ENCODE measurements around the gene TMEM130.

TMEM130 gene

DNA sequence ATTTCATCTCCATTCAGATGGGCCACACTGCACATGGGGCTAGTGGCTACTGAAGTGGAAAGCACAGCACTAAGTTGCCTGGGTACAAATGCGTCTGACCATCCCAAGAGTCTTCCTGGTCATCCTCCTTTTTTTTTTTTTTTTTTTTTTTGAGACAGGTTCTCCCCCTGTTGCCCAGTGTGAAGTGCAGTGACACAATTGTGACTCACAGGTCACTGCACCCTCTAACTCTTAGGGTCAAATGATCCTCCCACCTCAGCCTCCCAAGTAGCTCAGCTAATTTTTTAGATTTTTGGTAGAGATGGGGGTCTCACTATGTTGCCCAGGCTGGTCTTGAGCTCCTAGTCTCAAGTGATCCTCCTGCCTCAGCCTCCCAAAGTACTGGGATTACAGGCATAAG lies 5.1 kb upstream of the TMEM130 start:
- TF ChIP-seq, protein P1, sequence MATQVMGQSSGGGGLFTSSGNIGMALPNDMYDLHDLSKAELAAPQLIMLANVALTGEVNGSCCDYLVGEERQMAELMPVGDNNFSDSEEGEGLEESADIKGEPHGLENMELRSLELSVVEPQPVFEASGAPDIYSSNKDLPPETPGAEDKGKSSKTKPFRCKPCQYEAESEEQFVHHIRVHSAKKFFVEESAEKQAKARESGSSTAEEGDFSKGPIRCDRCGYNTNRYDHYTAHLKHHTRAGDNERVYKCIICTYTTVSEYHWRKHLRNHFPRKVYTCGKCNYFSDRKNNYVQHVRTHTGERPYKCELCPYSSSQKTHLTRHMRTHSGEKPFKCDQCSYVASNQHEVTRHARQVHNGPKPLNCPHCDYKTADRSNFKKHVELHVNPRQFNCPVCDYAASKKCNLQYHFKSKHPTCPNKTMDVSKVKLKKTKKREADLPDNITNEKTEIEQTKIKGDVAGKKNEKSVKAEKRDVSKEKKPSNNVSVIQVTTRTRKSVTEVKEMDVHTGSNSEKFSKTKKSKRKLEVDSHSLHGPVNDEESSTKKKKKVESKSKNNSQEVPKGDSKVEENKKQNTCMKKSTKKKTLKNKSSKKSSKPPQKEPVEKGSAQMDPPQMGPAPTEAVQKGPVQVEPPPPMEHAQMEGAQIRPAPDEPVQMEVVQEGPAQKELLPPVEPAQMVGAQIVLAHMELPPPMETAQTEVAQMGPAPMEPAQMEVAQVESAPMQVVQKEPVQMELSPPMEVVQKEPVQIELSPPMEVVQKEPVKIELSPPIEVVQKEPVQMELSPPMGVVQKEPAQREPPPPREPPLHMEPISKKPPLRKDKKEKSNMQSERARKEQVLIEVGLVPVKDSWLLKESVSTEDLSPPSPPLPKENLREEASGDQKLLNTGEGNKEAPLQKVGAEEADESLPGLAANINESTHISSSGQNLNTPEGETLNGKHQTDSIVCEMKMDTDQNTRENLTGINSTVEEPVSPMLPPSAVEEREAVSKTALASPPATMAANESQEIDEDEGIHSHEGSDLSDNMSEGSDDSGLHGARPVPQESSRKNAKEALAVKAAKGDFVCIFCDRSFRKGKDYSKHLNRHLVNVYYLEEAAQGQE (IDR thresholded peaks at IDR 0.05; ENCODE audit: insufficient read depth in 1 of 2, low read depth in 2 of 2, low read length in 2 of 2) = no peak
- TF ChIP-seq FOXP2 (optimal IDR thresholded peaks at IDR 0.05; ENCODE audit: borderline replicate concordance, extremely low read depth, extremely low read length, insufficient read depth) (no peak), POLR2AphosphoS5 (IDR thresholded peaks at IDR 0.05; ENCODE audit: low read depth, low read length) (no peak), SIN3A (IDR thresholded peaks at IDR 0.05; ENCODE audit: borderline replicate concordance, insufficient read depth, low read length) (no peak), TAF1 (IDR thresholded peaks at IDR 0.05; ENCODE audit: borderline replicate concordance, insufficient read depth, low read length) (no peak)

DNA sequence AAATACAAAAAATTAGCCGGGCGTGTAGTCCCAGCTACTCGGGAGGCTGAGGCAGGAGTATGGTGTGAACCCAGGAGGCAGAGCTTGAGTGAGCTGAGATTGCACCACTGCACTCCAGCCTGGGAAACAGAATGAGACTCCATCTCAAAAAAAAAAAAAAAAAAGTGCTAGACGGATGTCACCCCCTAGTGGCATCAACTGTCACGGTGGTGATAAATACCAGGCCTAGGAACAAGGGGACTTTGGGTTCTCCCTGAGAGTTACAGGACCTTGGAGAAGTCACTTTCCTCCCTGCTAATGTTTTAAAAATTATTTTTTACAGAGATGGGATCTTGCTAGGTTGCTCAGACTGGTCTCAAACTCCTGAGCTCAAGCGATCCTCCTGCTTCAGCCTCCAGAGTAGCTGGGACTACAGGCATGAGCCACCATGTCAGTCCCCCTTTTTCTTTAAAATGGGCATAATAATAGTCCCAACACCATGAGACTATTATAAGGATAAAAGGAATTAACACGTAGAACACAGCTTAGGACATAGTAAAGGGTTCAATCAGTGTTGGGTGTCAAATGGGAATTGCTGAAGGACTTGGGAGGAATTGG lies 2.6 kb upstream of the TMEM130 start:
- TF ChIP-seq, protein P1 (IDR thresholded peaks at IDR 0.05; ENCODE audit: insufficient read depth in 1 of 2, low read depth in 2 of 2, low read length in 2 of 2) = no peak
- TF ChIP-seq SIN3A (IDR thresholded peaks at IDR 0.05; ENCODE audit: borderline replicate concordance, insufficient read depth, low read length) (no peak), FOXP2 (optimal IDR thresholded peaks at IDR 0.05; ENCODE audit: borderline replicate concordance, extremely low read depth, extremely low read length, insufficient read depth) (no peak), TAF1 (IDR thresholded peaks at IDR 0.05; ENCODE audit: borderline replicate concordance, insufficient read depth, low read length) (no peak), POLR2AphosphoS5 (IDR thresholded peaks at IDR 0.05; ENCODE audit: low read depth, low read length) (no peak)

DNA sequence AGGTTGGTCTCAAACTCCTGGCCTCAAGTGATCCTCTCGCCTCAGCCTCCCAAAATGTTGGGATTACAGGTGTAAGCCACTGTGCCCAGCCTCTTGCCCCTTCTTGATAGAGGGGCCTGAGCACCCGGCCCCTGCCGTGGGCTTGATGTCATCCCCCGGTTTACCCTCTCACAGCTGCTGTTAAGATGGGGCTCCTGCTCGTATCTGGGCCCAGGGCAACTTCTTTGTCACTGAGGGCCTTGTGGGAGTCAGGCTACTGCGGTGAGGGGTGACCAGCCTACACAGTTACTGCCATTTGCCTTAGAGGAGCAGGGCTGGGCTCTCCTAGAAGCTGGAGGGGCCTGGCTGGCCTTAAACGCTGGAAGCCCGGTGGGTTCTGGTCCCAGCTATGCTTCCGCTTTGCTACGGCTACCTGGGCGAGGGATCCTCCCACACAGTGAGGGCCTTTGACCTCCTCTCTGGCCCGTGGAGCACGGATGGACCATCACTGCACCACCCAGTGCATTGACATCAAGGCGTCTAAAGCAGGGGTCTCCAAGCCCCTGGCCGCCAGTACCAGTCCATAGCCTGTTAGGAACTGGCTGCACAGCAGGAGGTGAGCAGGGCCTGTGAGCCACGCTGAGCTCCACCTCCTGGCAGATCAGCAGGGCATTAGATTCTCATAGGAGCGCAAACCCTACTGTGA lies 1.1 kb upstream of the TMEM130 start:
- no peak for TF ChIP-seq FOXP2 (optimal IDR thresholded peaks at IDR 0.05; ENCODE audit: borderline replicate concordance, extremely low read depth, extremely low read length, insufficient read depth)
- TF ChIP-seq, protein P1 (IDR thresholded peaks at IDR 0.05; ENCODE audit: insufficient read depth in 1 of 2, low read depth in 2 of 2, low read length in 2 of 2) = no peak
- TF ChIP-seq POLR2AphosphoS5 (IDR thresholded peaks at IDR 0.05; ENCODE audit: low read depth, low read length) = no peak
- TF ChIP-seq SIN3A (IDR thresholded peaks at IDR 0.05; ENCODE audit: borderline replicate concordance, insufficient read depth, low read length) = no peak
- no peak for TF ChIP-seq TAF1 (IDR thresholded peaks at IDR 0.05; ENCODE audit: borderline replicate concordance, insufficient read depth, low read length)

DNA sequence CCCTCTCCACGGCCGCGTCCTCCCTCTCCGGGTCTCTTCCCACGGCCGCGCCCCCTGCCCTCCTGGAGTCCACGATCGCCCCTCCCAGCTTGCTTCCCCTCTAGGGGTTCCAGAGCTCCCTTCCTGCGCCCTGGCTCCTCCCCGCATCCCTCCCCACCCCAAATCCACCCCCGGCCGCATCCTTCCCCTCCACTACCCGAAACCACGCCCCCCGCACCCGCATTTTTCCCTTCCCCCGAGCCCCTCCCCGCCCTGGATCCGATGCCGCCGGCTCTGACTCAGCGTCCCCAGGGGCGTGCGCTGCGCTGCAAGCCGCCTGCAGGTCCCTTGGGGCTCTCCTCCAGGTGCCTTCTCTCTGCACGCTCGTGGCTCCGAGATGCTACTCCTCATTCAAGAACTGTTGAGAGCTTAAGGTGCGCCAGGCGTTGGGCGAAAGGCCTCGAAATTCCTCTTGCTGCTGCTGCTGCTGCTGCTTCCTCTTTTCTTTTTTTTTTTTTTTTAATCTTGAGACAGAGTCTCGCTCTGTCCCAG lies 372 bp upstream of the TMEM130 start:
- TF ChIP-seq SIN3A (IDR thresholded peaks at IDR 0.05; ENCODE audit: borderline replicate concordance, insufficient read depth, low read length) (no peak), FOXP2 (optimal IDR thresholded peaks at IDR 0.05; ENCODE audit: borderline replicate concordance, extremely low read depth, extremely low read length, insufficient read depth) (no peak), TAF1 (IDR thresholded peaks at IDR 0.05; ENCODE audit: borderline replicate concordance, insufficient read depth, low read length) (no peak), POLR2AphosphoS5 (IDR thresholded peaks at IDR 0.05; ENCODE audit: low read depth, low read length) (no peak)
- TF ChIP-seq, protein P1 (IDR thresholded peaks at IDR 0.05; ENCODE audit: insufficient read depth in 1 of 2, low read depth in 2 of 2, low read length in 2 of 2) = no peak
